NCI-H2227 treated with DMSO at 0.1 percent for 48 hours (cell line): Measurements from ENCODE around the gene TKT.
"Not testable (repeated sequence)": the region's sequence is repeated elsewhere in the genome, so short reads cannot be mapped to it uniquely, and the experiment has no call there.

Experiments
- DNase-seq: peaks from one replicate; lab custom pipeline; 2025; lab: John Stamatoyannopoulos, UW

The TKT gene

GRCh38 chr3:53260286-53260785, 4.5 kb upstream of the TKT start:
- DNase-seq, result no peak

GRCh38 chr3:53259427-53260259, 3.8 kb upstream of the TKT start:
- no peak for DNase-seq

- no peak for DNase-seq
Measured at GRCh38 chr3:53258600-53259426, 3.0 kb upstream of the TKT start.

- no peak for DNase-seq
Measured at GRCh38 chr3:53257465-53257864, 1.6 kb upstream of the TKT start.

- DNase-seq, result no peak
Measured at GRCh38 chr3:53256704-53257055, 858 bp upstream of the TKT start.

- no peak for DNase-seq
Measured at GRCh38 chr3:53255423-53255774, 423 bp downstream of the TKT start.

- peak; percentile 41 for DNase-seq
Measured at GRCh38 chr3:53254509-53255422, 1.1 kb downstream of the TKT start.

- no peak for DNase-seq
Measured at GRCh38 chr3:53253707-53254508, 1.9 kb downstream of the TKT start.

GRCh38 chr3:53252947-53253322, 2.9 kb downstream of the TKT start:
- not testable (repeated sequence) for DNase-seq

GRCh38 chr3:53252096-53252946, 3.5 kb downstream of the TKT start:
- no peak for DNase-seq

- no peak for DNase-seq
Measured at GRCh38 chr3:53250881-53251605, 4.8 kb downstream of the TKT start.

- no peak for DNase-seq
Measured at GRCh38 chr3:53250453-53250852, 5.4 kb downstream of the TKT start.

GRCh38 chr3:53248161-53248560, 7.7 kb downstream of the TKT start:
- DNase-seq, result no peak

- no peak for DNase-seq
Measured at GRCh38 chr3:53247619-53248018, 8.2 kb downstream of the TKT start.

- DNase-seq, result no peak
Measured at GRCh38 chr3:53244271-53244670, 11.6 kb downstream of the TKT start.

- no peak for DNase-seq
Measured at GRCh38 chr3:53243785-53244184, 12.0 kb downstream of the TKT start.

GRCh38 chr3:53243165-53243564, 12.7 kb downstream of the TKT start:
- no peak for DNase-seq

- DNase-seq, result no peak
Measured at GRCh38 chr3:53242642-53243041, 13.2 kb downstream of the TKT start.

GRCh38 chr3:53242155-53242554, 13.7 kb downstream of the TKT start:
- no peak for DNase-seq
